Psoas muscle (tissue), 8 donors: ENCODE data around the gene GATA5. TPM values are rescaled to one million over a fixed set of nuclear protein-coding genes. Genes with fewer than 3 reads are reported as not detected.

Experiments
- ATAC-seq, 4 donors: fragments of 200-7000 bp; cut with Tn5 transposase; one replicate each; pipeline ENCODE4 v1.9.1; 2020; ENCODE audit warnings: moderate library complexity in 3 of 4, mild to moderate bottlenecking in 2 of 4
- DNase-seq, 2 donors: peaks; one replicate each; pipeline ENCODE4 v3.0.0-alpha.2; 2020
- H3K27ac ChIP-seq: fragments of 200-600 bp; one replicate; pipeline ENCODE4 v1.8.0; 2022
- H3K27me3 ChIP-seq, 3 donors: fragments of 200-600 bp in 1 of 3; one replicate each; pipeline versions ENCODE4 v1.6.1 to v1.8.0; 2013 to 2022; ENCODE audit warnings: low read length in 2 of 3, mild to moderate bottlenecking in 2 of 3, moderate library complexity in 1 of 3; ENCODE audit not compliant: insufficient read depth in 3 of 3
- H3K36me3 ChIP-seq, 2 donors: fragments of 200-600 bp in 1 of 2; one replicate each; pipeline versions ENCODE4 v1.6.1 to v1.8.0; 2013 to 2022; ENCODE audit warnings: low read depth in 1 of 2, mild to moderate bottlenecking in 1 of 2, moderate library complexity in 1 of 2; ENCODE audit not compliant: insufficient read depth in 1 of 2
- H3K4me1 ChIP-seq: fragments of 200-600 bp; one replicate; pipeline ENCODE4 v1.8.0; 2022
- H3K4me3 ChIP-seq: fragments of 200-600 bp; one replicate; pipeline ENCODE4 v1.8.0; 2022; ENCODE audit warnings: mild to moderate bottlenecking
- H3K9me3 ChIP-seq: fragments of 200-600 bp; one replicate; pipeline ENCODE4 v1.8.0; 2022
- CTCF ChIP-seq: fragments of 200-600 bp; IDR thresholded peaks from one replicate; pipeline ENCODE4 v1.8.0; 2022; ENCODE audit warnings: antibody characterized with exemption
- WGBS, 3 donors: extraction: QIAGEN DNeasy Blood & Tissue Kit; methylation state at CpG; one replicate each; pipeline versions ENCODE4 v1.1.6 to v1.1.7; 2013; 5-methylcytosine and 5-hydroxymethylcytosine counted together
- intact Hi-C, 2 donors: fragments of 100-400 bp; cut with DNase I; formaldehyde crosslinking; loops; one replicate each; pipeline versions ENCODE4 v1.11.0 to v1.14.2; 2022
- polyA plus RNA-seq, 3 donors: library from polyadenylated mRNA; stranded (reverse); fragments of 200-250 nt; gene quantifications; one replicate each; pipeline ENCODE4 v1.2.3, GENCODE V29; 2013
- total RNA-seq, 4 donors: library from RNA; stranded (reverse); fragmentation: NEBNext Ultra II Directional in 2 of 4; extraction: Animal tissue kit (Norgen Biotek cat#: 25700) in 2 of 4; gene quantifications; one replicate each; pipeline versions ENCODE4 v1.2.1 to v1.2.4, GENCODE V29; 2021 to 2023
- donor health status: healthy with polysubstance abuse.
- donor health status: DM: no; HTN: no; CAD: no; lungs with moderate emphysema.
- donor health status: Bipolar disorder and iron deficiency.
- donor health status: healthy.
- donor health status: DM: yes; HTN: yes; CAD: no.
- donor health status: DM: no; HTN: no; CAD: no.
- donor health status: DM: no; HTN: no; CAD: no.
- donor health status: DM: yes; HTN: yes; CAD: no.

The GATA5 gene
- total and polyA plus RNA-seq, 7 donors = 0.01 to 0.14 (median 0.08) TPM; not detected in 3

- Histone ChIP-seq H3K9me3 (no peaks in the 10 kb centered on the region), H3K27ac (no peak overlapping the region), H3K4me1 (no peaks in the 10 kb centered on the region), H3K27me3 (peaks cover 0 to 11% (median 4%) of the 10 kb centered on the region in 3 donors), H3K4me3 (no peak overlapping the region), H3K36me3 (no peaks in the 10 kb centered on the region)
- intact Hi-C loops = no loop called here
- 87 to 93% (median 91%) methylated on average over 10 of the region's 10 CpGs for WGBS, 3 donors
- ATAC-seq = no peak
- DNase-seq = no peak
- no peak for TF ChIP-seq CTCF
These were observed 11.4 kb downstream of the GATA5 start for GRCh38 chr20:62464425-62464770.

GRCh38 chr20:62463651-62464424 is 12.0 kb downstream of the GATA5 start:
- Histone ChIP-seq H3K27ac (no peak overlapping the region), H3K4me1 (no peaks in the 10 kb centered on the region), H3K9me3 (no peaks in the 10 kb centered on the region), H3K27me3 (peaks cover 0 to 8% (median 4%) of the 10 kb centered on the region in 3 donors), H3K4me3 (no peak overlapping the region), H3K36me3 (no peaks in the 10 kb centered on the region)
- no peak for TF ChIP-seq CTCF
- DNase-seq (no peak), ATAC-seq (no peak)
- intact Hi-C loops = no loop called here
- 50 to 81% (median 66%) methylated on average over 25 of the region's 25 CpGs for WGBS, 3 donors

DNA sequence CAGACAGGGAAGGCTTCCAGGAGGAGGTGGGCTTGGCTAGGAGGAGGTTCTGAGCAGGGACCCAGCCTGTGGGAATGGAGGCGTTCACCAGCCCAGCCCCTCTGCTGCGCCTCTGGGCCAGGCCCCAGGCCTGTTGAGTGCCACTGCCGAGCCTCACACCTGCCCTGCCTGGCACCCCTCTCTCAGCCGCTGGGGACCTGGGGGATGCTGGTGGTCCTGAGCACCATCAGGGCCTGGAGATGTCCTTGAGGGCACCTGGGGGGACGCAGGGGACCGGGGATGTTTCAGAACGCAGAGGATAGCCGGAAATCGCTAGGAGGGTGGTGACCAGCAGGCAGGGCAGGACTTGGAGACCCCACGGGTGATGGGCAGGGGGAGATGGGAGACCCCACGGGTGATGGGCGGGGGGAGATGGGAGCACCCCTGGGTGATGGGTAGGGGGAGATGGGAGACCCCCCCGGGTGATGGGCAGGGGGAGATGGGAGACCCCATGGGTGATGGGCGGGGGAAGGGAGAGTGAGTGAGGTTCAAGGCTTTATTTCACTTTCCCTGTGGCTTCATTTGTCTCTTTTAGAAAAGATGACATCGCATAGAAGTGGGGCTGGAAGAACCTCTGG is 12.7 kb downstream of the GATA5 start:
- H3K4me3 ChIP-seq = no peak overlapping the region
- TF ChIP-seq CTCF = no peak
- 78 to 87% (median 78%) methylated on average over 15 of the region's 15 CpGs for WGBS, 3 donors
- intact Hi-C loops = no loop called here
- no peaks in the 10 kb centered on the region for H3K4me1 ChIP-seq
- H3K36me3 ChIP-seq = no peaks in the 10 kb centered on the region
- DNase-seq = no peak
- H3K27me3 ChIP-seq = peaks cover 0 to 9% (median 0%) of the 10 kb centered on the region in 3 donors
- H3K9me3 ChIP-seq = no peaks in the 10 kb centered on the region
- no peak for ATAC-seq
- no peak overlapping the region for H3K27ac ChIP-seq

- 92 to 97% (median 93%) methylated on average over 12 to 13 of the region's 13 CpGs for WGBS, 3 donors
- intact Hi-C loops = no loop called here
- H3K9me3 ChIP-seq = no peaks in the 10 kb centered on the region
- ATAC-seq (no peak), DNase-seq (no peak)
- H3K36me3 ChIP-seq = no peaks in the 10 kb centered on the region
- peaks cover 0 to 19% (median 0%) of the 10 kb centered on the region in 3 donors for H3K27me3 ChIP-seq
- no peak overlapping the region for H3K4me3 ChIP-seq
- no peaks in the 10 kb centered on the region for H3K4me1 ChIP-seq
- H3K27ac ChIP-seq = no peak overlapping the region
- no peak for TF ChIP-seq CTCF
These were observed 14.0 kb downstream of the GATA5 start for GRCh38 chr20:62461834-62462233.
